GM19397 (cell line): ENCODE results near the gene PDP2.
A peak's percentile ranks its signal among the peaks of the same experiment; 100 is the strongest.

Source experiments
- ATAC-seq: cut with Tn5 transposase; IDR thresholded peaks from one replicate; pipeline ENCODE4 v1.9.1; 2021; ENCODE audit warnings: mild to moderate bottlenecking, moderate library complexity; ENCODE audit not compliant: unreplicated experiment

The PDP2 gene

GRCh38 chr16:66880288-66881013 is at the start of gene PDP2:
Gene PDP2, plus strand, starts transcription at chr16:66880515. Its CDS starts 3,770 bp downstream, at chr16:66884285.
- peak; percentile 96 for ATAC-seq

DNA sequence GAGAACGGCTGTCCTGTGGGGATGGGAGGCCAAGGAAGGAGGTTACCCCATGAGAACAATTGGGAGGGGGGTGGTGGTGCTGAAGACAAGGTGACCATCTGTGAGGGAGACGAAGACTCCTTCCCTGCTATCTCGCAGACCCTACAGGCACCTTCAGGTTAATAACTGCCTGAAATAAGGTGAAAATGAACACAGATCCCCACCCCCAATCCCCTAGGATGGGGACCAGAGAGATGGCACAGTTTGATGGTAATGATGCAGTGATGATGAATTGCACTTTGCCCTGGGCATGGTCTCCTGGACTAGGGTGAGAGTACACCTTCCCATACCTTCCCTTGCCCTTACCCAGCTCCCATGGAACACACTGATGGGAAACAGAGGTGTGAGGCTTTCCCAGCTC is 48.1 kb upstream of the PDP2 start:
- no peak for ATAC-seq

DNA sequence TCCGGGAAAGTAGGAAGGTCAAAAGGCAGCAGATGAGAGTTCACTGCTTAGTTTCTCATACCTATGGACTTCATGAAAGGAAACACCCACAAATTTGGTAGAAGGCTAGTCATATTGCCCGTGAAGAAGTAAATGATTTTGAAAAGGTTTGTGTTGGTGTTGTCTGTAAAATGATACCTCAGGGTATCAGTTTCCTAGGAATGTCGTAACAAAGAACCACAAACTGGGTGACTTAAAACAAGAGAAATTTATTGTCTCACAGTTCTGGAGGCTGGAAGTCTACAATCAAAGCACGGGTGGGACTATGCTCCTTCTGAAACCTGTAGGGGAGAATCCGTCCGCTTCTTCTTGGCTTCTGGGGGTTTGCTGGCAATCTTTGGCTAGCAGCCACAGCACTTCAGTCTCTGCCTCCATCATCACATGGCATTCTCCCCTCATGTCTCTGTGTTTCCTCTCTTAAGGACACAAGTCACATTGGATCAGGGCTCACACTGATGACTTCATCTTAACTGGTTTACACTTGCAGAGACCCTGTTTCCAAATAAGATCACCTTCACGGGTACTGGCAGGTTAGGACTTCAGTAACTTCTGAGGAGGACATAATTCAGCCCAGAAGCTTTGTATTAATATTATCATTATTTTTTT is 47.5 kb upstream of the PDP2 start:
- ATAC-seq, result no peak

DNA sequence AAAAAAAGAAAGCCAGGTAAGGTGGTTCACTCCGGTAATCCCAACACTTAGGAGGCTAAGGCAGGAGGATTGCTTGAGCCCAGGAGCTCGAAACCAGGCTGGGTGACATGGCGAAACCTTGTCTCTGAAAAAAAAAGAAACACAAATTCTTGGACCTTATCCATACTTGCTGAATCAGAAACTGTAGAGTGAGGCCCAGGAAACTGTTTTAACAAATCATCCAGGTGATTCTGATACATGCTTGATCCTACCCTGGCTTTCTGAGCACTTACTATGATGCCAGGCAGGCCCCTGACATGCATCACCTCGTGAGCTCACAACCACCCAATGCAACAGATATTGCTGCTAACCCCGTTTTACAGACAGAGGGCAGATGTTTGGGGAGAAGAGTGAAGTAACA is 45.6 kb upstream of the PDP2 start:
- ATAC-seq, result no peak

DNA sequence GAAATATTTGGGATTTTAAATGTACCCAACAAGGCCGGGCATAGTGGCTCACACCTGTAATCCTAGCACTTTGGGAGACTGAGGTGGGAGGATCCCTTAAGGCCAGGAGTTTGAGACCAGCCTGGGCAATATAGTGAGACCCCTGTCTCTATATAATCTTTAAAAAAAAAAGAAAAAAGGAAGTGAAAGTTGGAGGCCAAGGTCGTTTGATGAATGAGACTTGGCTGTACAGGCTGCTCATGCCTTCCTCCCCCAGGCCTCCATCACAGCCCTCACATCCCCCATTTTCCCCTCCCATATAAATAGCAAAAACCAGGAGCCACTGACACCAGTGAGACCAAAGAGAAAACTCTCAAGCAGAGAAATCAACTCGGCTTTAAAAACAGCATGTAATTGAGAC is 39.4 kb upstream of the PDP2 start:
- ATAC-seq, result no peak

DNA sequence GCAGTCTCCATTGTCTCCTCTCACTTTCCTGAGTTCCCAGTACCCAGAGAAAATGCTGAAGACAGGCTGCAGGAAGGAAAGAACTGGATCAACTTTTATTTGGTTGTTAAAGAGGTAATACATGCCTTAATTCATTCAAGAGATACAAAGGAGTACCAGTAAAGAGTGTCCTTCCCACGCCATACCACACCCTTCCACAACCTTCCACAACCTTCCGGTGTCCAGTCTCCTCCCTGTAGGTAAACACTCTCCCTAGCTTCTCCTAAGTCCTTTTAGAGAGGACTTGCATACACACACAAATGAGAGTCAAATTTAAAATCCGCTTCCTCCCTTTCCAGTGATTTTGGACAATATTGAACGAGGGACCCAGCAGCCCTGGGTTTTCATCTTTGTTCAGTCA is 38.9 kb upstream of the PDP2 start:
- no peak for ATAC-seq

GRCh38 chr16:66842765-66843164 is 37.5 kb upstream of the PDP2 start:
- ATAC-seq, result no peak

DNA sequence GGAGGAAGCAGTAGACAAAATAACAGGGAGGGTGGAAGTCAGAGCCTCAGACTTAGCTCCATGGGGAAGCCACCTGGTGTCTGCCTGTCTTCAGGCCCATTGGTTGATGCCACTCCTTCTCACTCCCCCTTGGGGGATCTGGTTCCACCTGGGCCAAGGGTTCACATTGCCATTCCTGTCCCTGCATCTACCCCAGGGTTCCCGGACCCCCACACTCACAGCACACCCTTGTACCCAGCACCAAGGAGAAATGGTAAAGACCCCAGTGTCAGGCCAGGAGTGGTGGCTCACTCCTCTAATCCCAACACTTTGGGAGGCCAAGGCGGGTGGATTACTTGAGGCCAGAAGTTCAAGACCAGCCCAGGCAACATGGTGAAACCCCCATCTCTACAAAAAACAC is 37.1 kb upstream of the PDP2 start:
- no peak for ATAC-seq

- no peak for ATAC-seq
Measured at GRCh38 chr16:66844009-66844341, 36.3 kb upstream of the PDP2 start.

- no peak for ATAC-seq
Measured at GRCh38 chr16:66844342-66845079, 35.8 kb upstream of the PDP2 start, which contains the start of gene CA7. Gene CA7, plus strand, starts transcription at chr16:66844414. Its CDS starts 74 bp downstream, at chr16:66844488.

- no peak for ATAC-seq
Measured at GRCh38 chr16:66845080-66845410, 35.3 kb upstream of the PDP2 start.

DNA sequence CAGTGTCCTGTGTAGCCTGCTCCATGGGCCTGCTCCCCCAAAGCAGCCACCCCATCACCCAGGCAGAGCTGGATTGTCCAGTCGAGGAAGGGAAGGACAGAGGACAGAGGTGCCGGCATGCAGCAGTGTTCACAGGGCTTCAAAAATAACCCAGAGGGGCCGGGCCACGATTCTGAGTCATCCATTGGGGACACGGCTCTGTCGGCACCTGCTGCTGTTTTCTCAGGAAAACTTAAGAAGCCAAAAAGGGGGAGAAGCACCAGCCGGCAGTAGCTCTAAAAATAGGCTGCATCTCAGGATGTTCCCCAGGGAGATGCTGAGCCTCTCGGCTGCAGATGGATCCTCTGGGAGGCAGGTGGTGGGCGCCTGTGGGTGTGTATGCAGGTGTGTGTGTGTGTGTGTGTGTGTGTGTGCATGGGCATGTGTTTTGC is 34.5 kb upstream of the PDP2 start:
- no peak for ATAC-seq

DNA sequence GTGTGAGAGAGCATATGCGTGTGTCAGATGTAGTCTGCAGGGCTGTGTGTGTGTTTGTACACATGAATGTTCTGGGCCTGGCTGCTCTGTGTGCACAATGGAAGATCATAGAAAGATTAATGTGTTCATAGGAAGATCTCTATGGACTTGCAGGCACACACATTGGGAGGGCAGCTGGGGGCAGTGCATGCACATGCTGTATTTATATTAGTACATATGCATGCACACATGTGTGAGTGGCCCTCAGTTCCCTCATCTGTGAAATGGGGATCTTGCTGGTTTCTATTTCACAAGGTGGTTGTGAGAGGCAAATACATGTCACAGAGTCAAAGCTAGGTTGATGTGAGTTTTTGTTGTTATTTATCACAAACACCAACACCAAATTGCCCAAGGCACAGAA is 34.0 kb upstream of the PDP2 start:
- no peak for ATAC-seq

- ATAC-seq, result no peak
Measured at GRCh38 chr16:66846831-66847230, 33.5 kb upstream of the PDP2 start.

DNA sequence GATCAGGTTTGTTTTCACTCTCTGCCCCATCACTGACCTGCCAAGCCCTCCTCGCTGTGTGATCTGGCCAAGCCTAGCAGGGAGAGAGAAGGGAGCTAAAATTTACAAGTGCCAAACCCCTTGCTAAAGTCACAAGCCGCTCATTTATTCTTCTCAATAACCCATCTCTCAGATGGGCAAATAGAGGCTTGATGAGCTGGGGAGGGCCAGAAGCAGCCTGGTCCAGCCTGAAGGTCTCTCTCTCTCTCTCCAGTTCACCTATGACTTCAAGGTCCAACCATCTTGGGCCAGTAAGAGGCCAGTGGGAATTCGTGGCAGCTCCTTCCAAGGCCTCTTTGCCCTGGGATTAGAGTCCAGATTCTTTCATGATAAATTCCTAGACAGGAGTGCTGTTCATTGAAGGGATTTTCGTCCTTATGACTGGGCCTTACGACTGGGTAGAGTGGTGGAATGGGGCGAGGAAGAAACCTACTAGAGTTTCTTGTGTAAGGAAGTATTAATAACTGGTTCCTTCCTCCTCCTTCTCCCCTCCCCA is 32.7 kb upstream of the PDP2 start:
- no peak for ATAC-seq

- ATAC-seq, result no peak
Measured at GRCh38 chr16:66848172-66848571, 32.1 kb upstream of the PDP2 start.

DNA sequence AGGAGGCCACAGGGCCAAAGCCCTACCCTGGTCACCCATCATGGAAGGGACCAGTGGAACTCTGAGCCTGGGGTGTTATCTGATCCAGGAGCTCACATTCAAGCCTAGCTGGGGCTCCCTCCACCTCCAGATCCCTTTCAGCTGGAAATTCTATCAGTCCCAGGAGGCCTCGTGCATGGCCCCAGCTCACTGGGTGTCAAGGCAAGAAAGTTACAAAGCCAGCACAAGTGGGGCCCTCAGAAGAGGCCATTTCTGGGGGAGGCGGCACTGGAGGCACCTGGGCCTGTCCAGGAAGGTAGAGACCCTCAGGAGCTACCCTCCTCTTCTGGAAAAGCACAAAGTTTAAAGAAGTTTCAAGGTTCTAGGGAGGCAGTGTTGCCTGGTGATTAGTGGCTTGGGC is 31.3 kb upstream of the PDP2 start:
- ATAC-seq, result no peak

DNA sequence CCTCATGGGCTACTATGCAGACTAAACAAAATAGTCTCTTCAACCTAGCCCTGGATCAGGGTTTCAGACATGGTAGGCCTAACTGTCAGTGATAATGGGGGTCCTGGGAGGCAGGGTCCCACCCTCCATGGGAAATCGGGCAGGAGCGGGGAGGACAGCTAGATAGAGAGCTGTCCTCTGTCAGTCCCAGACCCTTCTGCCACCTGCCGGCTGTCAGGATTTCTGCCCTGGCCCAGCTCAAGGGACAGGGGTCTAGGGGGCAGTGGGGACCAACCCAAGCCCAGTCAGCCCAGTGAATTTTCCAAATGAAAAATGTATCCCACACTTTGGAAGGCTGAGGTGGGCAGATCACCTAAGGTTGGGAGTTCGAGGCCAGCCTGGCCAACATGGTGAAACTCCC is 30.8 kb upstream of the PDP2 start:
- ATAC-seq, result no peak

DNA sequence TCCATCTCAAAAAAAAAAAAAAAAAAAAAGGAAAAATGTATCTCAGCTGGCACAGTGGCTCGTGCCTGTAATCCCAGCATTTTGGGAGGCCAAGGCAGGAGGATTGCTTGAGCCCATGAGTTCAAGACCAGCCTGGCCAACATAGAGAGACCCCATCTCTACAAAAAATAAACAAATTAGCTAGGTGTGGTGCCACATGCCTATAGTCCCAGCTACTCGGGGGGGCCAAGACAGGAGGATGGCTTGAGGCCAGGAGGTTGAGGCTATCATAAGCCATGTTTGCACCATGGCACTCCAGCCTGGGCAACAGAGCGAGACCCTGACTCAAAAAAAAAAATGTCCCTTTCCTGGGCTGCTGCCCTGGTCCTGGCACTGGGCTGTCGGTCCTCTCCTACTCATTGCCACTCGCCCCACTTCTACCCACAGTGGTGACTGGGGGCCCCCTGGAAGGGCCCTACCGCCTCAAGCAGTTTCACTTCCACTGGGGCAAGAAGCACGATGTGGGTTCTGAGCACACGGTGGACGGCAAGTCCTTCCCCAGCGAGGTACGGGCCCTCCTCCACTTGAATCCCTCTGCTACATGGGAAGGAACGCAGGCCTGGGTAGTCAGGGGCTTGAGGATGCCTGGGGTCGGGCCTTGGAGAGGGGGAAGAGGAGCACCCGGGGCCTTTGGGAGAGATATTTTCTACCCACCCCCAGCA is 30.1 kb upstream of the PDP2 start:
- ATAC-seq, result no peak

DNA sequence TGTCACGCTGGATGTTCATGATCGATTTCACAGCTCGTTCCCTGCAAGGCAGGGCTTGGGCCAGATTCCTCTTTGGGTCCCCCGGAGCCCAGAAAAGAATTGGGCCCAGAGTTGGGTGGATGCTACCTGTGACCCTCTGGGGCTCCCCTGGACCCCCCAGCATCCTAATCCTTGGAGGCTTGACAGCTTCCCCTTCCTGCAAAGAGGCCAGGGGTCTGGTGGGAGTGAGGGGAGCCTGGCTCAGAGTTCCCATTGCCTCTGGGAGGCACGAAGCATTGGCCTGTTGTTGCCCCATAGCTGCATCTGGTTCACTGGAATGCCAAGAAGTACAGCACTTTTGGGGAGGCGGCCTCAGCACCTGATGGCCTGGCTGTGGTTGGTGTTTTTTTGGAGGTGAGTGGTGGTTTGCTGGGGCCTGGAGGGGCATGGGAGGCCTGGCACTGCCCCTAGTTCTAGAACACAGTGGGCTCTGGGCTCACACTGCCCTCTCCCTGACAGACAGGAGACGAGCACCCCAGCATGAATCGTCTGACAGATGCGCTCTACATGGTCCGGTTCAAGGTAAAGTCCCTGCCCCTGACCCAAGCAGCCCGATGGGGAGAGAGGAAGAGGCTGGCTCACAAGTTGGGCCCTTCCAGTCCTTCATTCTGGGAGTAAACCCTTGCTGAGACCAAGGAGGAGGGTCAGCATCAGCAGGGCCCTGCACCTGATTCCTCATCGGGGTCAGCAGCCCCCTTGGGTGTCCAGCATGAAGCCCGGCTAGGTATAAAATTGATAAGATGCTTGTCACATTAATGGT is 28.9 kb upstream of the PDP2 start:
- ATAC-seq, result no peak
